Panc1 (cell line): ENCODE measurements around the gene REG3A. TPM values are rescaled to one million over a fixed set of nuclear protein-coding genes. Genes with fewer than 3 reads are reported as not detected.

Source experiments
- total RNA-seq: library from RNA; stranded (reverse); gene quantifications from one replicate; pipeline ENCODE4 v1.2.1, GENCODE V29; 2021; ENCODE audit not compliant: unreplicated experiment

REG3A gene
- total RNA-seq, 1 experiment from 2014 or later, result not detected

Other genes starting within 250 kb of the REG3A start
- gene REG3G, start 134.1 kb downstream of the REG3A start, total RNA-seq, result not detected
- 2.0 TPM for gene REG1B, start 71.8 kb downstream of the REG3A start, total RNA-seq
- gene REG1A, start 39.3 kb downstream of the REG3A start, total RNA-seq, result 4.3 TPM